Measurements from ENCODE around the gene SLC15A1.
"Not testable (repeated sequence)": the region's sequence is repeated elsewhere in the genome, so short reads cannot be mapped to it uniquely, and the experiment has no call there.

The SLC15A1 gene

GRCh38 chr13:98775386-98775785 is 22.9 kb upstream of the SLC15A1 start:
- TF ChIP-seq POLR2A (IDR thresholded peaks at IDR 0.05; ENCODE audit: low read length) (no peak), GATA1 (IDR thresholded peaks at IDR 0.05; ENCODE audit: low read depth, low read length) (no peak)
- no peak for DNase-seq

GRCh38 chr13:98774776-98775175 is 22.3 kb upstream of the SLC15A1 start:
- TF ChIP-seq GATA1 (IDR thresholded peaks at IDR 0.05; ENCODE audit: low read depth, low read length), result no peak
- TF ChIP-seq POLR2A (IDR thresholded peaks at IDR 0.05; ENCODE audit: low read length), result no peak

GRCh38 chr13:98773921-98774320 is 21.4 kb upstream of the SLC15A1 start:
- DNase-seq, result no peak
- TF ChIP-seq POLR2A (IDR thresholded peaks at IDR 0.05; ENCODE audit: low read length) (no peak), GATA1 (IDR thresholded peaks at IDR 0.05; ENCODE audit: low read depth, low read length) (no peak)

More at GRCh38 chr13:98774776-98775175, 22.3 kb upstream of the SLC15A1 start:
- DNase-seq, result no peak

- no peak for DNase-seq
- no peak for TF ChIP-seq POLR2A (IDR thresholded peaks at IDR 0.05; ENCODE audit: low read length)
- no peak for TF ChIP-seq GATA1 (IDR thresholded peaks at IDR 0.05; ENCODE audit: low read depth, low read length)
These were observed 20.5 kb upstream of the SLC15A1 start for GRCh38 chr13:98772794-98773452.

GRCh38 chr13:98771838-98772611 is 19.6 kb upstream of the SLC15A1 start:
- TF ChIP-seq GATA1 (IDR thresholded peaks at IDR 0.05; ENCODE audit: low read depth, low read length) (no peak), POLR2A (IDR thresholded peaks at IDR 0.05; ENCODE audit: low read length) (no peak)
- DNase-seq, result no peak

GRCh38 chr13:98769736-98770135 is 17.3 kb upstream of the SLC15A1 start:
- no peak for TF ChIP-seq POLR2A (IDR thresholded peaks at IDR 0.05; ENCODE audit: low read length)
- no peak for TF ChIP-seq GATA1 (IDR thresholded peaks at IDR 0.05; ENCODE audit: low read depth, low read length)
- no peak for DNase-seq

- no peak for DNase-seq
- TF ChIP-seq GATA1 (IDR thresholded peaks at IDR 0.05; ENCODE audit: low read depth, low read length) (no peak), POLR2A (IDR thresholded peaks at IDR 0.05; ENCODE audit: low read length) (no peak)
These were observed 16.1 kb upstream of the SLC15A1 start for GRCh38 chr13:98768522-98768921.

- no peak for TF ChIP-seq GATA1 (IDR thresholded peaks at IDR 0.05; ENCODE audit: low read depth, low read length)
- no peak for TF ChIP-seq POLR2A (IDR thresholded peaks at IDR 0.05; ENCODE audit: low read length)
- no peak for DNase-seq
These were observed 14.2 kb upstream of the SLC15A1 start for GRCh38 chr13:98766697-98767096.

GRCh38 chr13:98765996-98766519 is 13.6 kb upstream of the SLC15A1 start:
- no peak for DNase-seq
- TF ChIP-seq GATA1 (IDR thresholded peaks at IDR 0.05; ENCODE audit: low read depth, low read length) (no peak), POLR2A (IDR thresholded peaks at IDR 0.05; ENCODE audit: low read length) (no peak)

GRCh38 chr13:98761986-98762616 is 9.6 kb upstream of the SLC15A1 start:
- DNase-seq, result no peak
- TF ChIP-seq GATA1 (IDR thresholded peaks at IDR 0.05; ENCODE audit: low read depth, low read length), result no peak
- no peak for TF ChIP-seq POLR2A (IDR thresholded peaks at IDR 0.05; ENCODE audit: low read length)

- TF ChIP-seq POLR2A (IDR thresholded peaks at IDR 0.05; ENCODE audit: low read length) (no peak), GATA1 (IDR thresholded peaks at IDR 0.05; ENCODE audit: low read depth, low read length) (no peak)
- no peak for DNase-seq
These were observed 8.9 kb upstream of the SLC15A1 start for GRCh38 chr13:98761126-98761985.

GRCh38 chr13:98755729-98756128 is 3.3 kb upstream of the SLC15A1 start:
- DNase-seq, result no peak
- TF ChIP-seq GATA1 (IDR thresholded peaks at IDR 0.05; ENCODE audit: low read depth, low read length), result no peak
- TF ChIP-seq POLR2A (IDR thresholded peaks at IDR 0.05; ENCODE audit: low read length), result no peak

GRCh38 chr13:98755116-98755515 is 2.6 kb upstream of the SLC15A1 start:
- no peak for DNase-seq
- TF ChIP-seq POLR2A (IDR thresholded peaks at IDR 0.05; ENCODE audit: low read length), result no peak
- no peak for TF ChIP-seq GATA1 (IDR thresholded peaks at IDR 0.05; ENCODE audit: low read depth, low read length)

- DNase-seq, result not testable (repeated sequence)
These were observed 2.0 kb upstream of the SLC15A1 start for GRCh38 chr13:98754468-98754867.
